MCF 10A (cell line): ENCODE data around the gene TNFRSF8. TPM values are rescaled to one million over a fixed set of nuclear protein-coding genes. Genes with fewer than 3 reads are reported as not detected.
"Not testable (repeated sequence)": the region's sequence is repeated elsewhere in the genome, so short reads cannot be mapped to it uniquely, and the experiment has no call there.

Experiments used
- BruUV-seq: library from RNA; stranded (reverse); fragments of 400-500 nt; replicated peaks from 2 replicates; lab custom pipeline; 2021; lab: Mats Ljungman, UMichigan
- CTCF ChIA-PET: fragments of 300-600 bp; sonication (Branson Sonifier 250); formaldehyde crosslinking; extraction: SDS; loops from one replicate; lab custom pipeline; 2021; ENCODE audit warnings: antibody characterized with exemption, inconsistent platforms; lab: Yijun Ruan, JAX
- POLR2A ChIA-PET: fragments of 300-600, 350-650 bp; sonication (Branson Sonifier 250); formaldehyde crosslinking; extraction: SDS; loops from one replicate; lab custom pipeline; 2020; ENCODE audit warnings: antibody characterized with exemption, inconsistent platforms; lab: Yijun Ruan, JAX
- DNase-seq: peaks from one replicate; pipeline ENCODE4 v3.0.0-alpha.2; 2018; ENCODE audit not compliant: unreplicated experiment
- H3K27ac Mint-ChIP-seq: one replicate; pipeline ENCODE4 v1.8.0; 2022; ENCODE audit warnings: mild to moderate bottlenecking, low read depth, mixed read lengths; ENCODE audit not compliant: unreplicated experiment
- H3K27me3 Mint-ChIP-seq: one replicate; pipeline ENCODE4 v1.8.0; 2022; ENCODE audit warnings: mixed read lengths; ENCODE audit not compliant: insufficient read depth, unreplicated experiment
- H3K36me3 Mint-ChIP-seq: one replicate; pipeline ENCODE4 v1.8.0; 2022; ENCODE audit warnings: mild to moderate bottlenecking, moderate library complexity, mixed read lengths; ENCODE audit not compliant: insufficient read depth, unreplicated experiment
- H3K4me1 Mint-ChIP-seq: one replicate; pipeline ENCODE4 v1.8.0; 2022; ENCODE audit warnings: mixed read lengths; ENCODE audit not compliant: insufficient read depth, unreplicated experiment
- H3K4me3 Mint-ChIP-seq: one replicate; pipeline ENCODE4 v1.8.0; 2022; ENCODE audit warnings: mild to moderate bottlenecking, moderate library complexity, mixed read lengths; ENCODE audit not compliant: unreplicated experiment
- H3K9me3 Mint-ChIP-seq: one replicate; pipeline ENCODE4 v1.8.0; 2022; ENCODE audit warnings: mixed read lengths; ENCODE audit not compliant: unreplicated experiment
- intact Hi-C: fragments of 100-400 bp; cut with micrococcal nuclease; formaldehyde crosslinking; loops from 2 replicates; pipeline ENCODE4 v1.14.1; 2022
- total RNA-seq: library from RNA; stranded (reverse); gene quantifications from 2 replicates; pipeline ENCODE4 v1.2.3, GENCODE V29; 2022
- TF ChIP-seq, protein P1 (sequence below): fragments of 200-600 bp; IDR thresholded peaks from one replicate; pipeline ENCODE4 v1.8.0; 2022; ENCODE audit warnings: antibody characterized with exemption, mild to moderate bottlenecking; ENCODE audit not compliant: unreplicated experiment

TNFRSF8 gene
- total RNA-seq, 1 experiment from 2014 or later, result not detected

DNA sequence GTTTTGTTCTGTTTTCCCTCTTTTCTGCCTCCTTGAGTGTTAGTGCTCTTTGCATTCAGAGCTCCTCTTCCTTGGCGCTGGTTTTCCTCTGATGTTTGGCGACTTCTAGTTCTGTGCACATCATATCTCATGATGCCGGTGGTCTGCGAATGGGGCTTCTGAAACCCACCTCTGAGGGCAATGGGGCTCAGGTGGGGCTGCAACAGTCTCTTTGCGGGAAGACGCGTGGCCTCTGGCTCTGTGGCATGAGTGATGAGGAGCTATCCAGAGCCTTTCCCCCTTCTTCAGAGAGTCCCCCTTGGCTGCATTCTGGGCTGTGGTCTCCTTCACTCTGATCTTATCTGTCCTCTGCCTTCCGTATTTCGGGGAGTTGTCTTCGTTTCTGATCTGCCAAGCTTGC, 39.0 kb downstream of the TNFRSF8 start:
- BruUV-seq, result no TSS peak
- no peak for DNase-seq

DNA sequence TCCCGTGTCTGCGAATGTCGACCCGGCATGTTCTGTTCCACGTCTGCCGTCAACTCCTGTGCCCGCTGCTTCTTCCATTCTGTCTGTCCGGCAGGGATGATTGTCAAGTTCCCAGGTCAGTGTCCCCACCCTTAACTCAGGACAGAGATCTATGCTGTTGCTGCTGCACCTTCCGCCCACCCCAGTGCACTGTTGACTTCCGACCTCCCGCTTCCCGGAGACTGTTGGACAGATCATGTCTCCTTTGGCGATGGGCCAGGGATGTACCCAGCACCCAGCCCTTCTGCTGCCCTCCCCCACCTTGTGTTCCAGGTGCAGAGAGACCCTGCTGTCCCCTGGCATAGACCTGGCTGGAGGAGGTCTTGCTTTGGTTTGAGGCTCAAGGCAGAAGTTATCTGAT, 41.3 kb downstream of the TNFRSF8 start:
- BruUV-seq, result no TSS peak
- TF ChIP-seq, protein P1, sequence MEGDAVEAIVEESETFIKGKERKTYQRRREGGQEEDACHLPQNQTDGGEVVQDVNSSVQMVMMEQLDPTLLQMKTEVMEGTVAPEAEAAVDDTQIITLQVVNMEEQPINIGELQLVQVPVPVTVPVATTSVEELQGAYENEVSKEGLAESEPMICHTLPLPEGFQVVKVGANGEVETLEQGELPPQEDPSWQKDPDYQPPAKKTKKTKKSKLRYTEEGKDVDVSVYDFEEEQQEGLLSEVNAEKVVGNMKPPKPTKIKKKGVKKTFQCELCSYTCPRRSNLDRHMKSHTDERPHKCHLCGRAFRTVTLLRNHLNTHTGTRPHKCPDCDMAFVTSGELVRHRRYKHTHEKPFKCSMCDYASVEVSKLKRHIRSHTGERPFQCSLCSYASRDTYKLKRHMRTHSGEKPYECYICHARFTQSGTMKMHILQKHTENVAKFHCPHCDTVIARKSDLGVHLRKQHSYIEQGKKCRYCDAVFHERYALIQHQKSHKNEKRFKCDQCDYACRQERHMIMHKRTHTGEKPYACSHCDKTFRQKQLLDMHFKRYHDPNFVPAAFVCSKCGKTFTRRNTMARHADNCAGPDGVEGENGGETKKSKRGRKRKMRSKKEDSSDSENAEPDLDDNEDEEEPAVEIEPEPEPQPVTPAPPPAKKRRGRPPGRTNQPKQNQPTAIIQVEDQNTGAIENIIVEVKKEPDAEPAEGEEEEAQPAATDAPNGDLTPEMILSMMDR, result no peak
- Mint-ChIP-seq H3K4me1 (no peaks in the 10 kb centered on the region), H3K27me3 (peaks cover 32% of the 10 kb centered on the region), H3K27ac (no peak overlapping the region), H3K36me3 (no peaks in the 10 kb centered on the region), H3K4me3 (no peak overlapping the region), H3K9me3 (no peaks in the 10 kb centered on the region)
- ChIA-PET POLR2A (no interaction called here), CTCF (interaction anchor here (0.6 kb wide), 1 partner anchor 29 kb away, joined by 3 read pairs; no protein-coding TSS in a partner anchor)
- intact Hi-C loops, result no loop called here
- DNase-seq, result no peak

More for the DNA sequence above, 39.0 kb downstream of the TNFRSF8 start:
- Mint-ChIP-seq H3K4me1 (peaks cover 5% of the 10 kb centered on the region), H3K9me3 (no peaks in the 10 kb centered on the region), H3K36me3 (no peaks in the 10 kb centered on the region), H3K27me3 (peaks cover 32% of the 10 kb centered on the region), H3K4me3 (no peak overlapping the region), H3K27ac (no peak overlapping the region)
- CTCF ChIA-PET, result interaction anchor here (0.8 to 1.5 kb wide), 3 partner anchors 12 to 48 kb away, joined by 3 read pairs; no protein-coding TSS in a partner anchor
- TF ChIP-seq, protein P1, result no peak
- intact Hi-C loops, result no loop called here
- POLR2A ChIA-PET, result interaction anchor here (0.7 kb wide), 1 partner anchor 895 kb away, joined by 3 read pairs; no protein-coding TSS in a partner anchor

DNA sequence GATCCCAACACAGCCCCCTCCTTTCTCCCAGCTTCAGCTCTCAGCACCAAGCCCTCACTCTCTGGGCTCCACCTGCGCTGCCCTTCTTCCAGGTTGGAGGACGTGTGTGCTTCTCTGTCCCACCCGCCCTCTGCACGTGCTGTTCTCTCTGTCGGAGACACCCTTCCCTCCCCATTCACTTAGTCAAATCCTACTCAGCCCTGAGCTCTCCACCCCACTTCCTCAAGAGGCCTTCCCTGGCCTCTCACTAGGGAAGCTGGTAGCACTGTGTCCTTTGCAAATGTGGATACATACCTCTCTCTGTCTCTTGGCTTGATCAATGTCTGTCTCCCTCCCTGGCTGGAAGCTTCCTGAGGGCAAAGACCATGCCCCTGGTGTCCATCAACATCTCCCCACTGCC, 43.0 kb downstream of the TNFRSF8 start:
- TF ChIP-seq, protein P1, result no peak
- POLR2A ChIA-PET, result no interaction called here
- H3K4me3 Mint-ChIP-seq, result no peak overlapping the region
- CTCF ChIA-PET, result interaction anchor here (0.7 to 0.9 kb wide), 4 partner anchors 10 to 231 kb away, joined by 3 to 7 read pairs (median 4); partner anchors contain the start of gene VPS13D
- no peaks in the 10 kb centered on the region for H3K4me1 Mint-ChIP-seq
- no peak overlapping the region for H3K27ac Mint-ChIP-seq
- H3K9me3 Mint-ChIP-seq, result no peaks in the 10 kb centered on the region
- intact Hi-C loops, result no loop called here
- BruUV-seq, result no TSS peak
- H3K36me3 Mint-ChIP-seq, result no peaks in the 10 kb centered on the region
- H3K27me3 Mint-ChIP-seq, result peaks cover 32% of the 10 kb centered on the region
- DNase-seq, result no peak

- CTCF ChIA-PET, result interaction anchor here (0.6 to 0.9 kb wide), 4 partner anchors 10 to 230 kb away, joined by 3 to 6 read pairs (median 4); no protein-coding TSS in a partner anchor
- H3K4me3 Mint-ChIP-seq, H3K27ac Mint-ChIP-seq, BruUV-seq, DNase-seq, intact Hi-C loops, H3K36me3 Mint-ChIP-seq, H3K4me1 Mint-ChIP-seq, H3K9me3 Mint-ChIP-seq: not testable (repeated sequence)
- POLR2A ChIA-PET, result interaction anchor here (0.6 kb wide), 1 partner anchor 16 kb away, joined by 3 read pairs; no protein-coding TSS in a partner anchor
- peaks cover 32% of the 10 kb centered on the region for H3K27me3 Mint-ChIP-seq
Observed at GRCh38 chr1:12106861-12107260, 43.8 kb downstream of the TNFRSF8 start.
